HK-2 (cell line): ENCODE results near the gene TTC24.
"Not testable (repeated sequence)": the region's sequence is repeated elsewhere in the genome, so short reads cannot be mapped to it uniquely, and the experiment has no call there.

Source experiments
- DNase-seq: peaks from one replicate; pipeline ENCODE4 v3.0.0-alpha.2; 2018; ENCODE audit not compliant: unreplicated experiment

Gene TTC24

GRCh38 chr1:156586892-156587477 is 7.5 kb downstream of the TTC24 start:
- DNase-seq, result no peak

GRCh38 chr1:156587927-156588326 is 8.4 kb downstream of the TTC24 start:
- not testable (repeated sequence) for DNase-seq

DNA sequence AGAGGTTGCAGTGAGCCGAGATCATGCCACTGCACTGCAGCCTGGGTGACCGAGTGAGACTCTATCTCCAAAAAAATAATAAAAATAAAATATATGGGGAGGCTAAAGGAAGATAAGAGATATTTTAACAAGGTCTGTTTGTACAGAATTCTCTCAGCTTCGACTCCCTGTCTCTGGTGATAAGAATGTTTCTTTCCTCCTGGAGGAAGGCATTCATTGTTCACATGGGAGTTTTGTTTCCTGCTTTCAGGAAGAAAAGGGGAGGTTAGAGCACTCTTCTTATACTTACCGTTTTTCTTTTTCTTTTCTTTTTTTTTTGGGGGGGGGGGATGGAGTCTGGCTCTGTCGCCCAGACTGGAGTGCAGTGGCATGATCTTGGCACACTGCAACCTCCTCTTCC is 10.0 kb downstream of the TTC24 start:
- DNase-seq, result no peak

DNA sequence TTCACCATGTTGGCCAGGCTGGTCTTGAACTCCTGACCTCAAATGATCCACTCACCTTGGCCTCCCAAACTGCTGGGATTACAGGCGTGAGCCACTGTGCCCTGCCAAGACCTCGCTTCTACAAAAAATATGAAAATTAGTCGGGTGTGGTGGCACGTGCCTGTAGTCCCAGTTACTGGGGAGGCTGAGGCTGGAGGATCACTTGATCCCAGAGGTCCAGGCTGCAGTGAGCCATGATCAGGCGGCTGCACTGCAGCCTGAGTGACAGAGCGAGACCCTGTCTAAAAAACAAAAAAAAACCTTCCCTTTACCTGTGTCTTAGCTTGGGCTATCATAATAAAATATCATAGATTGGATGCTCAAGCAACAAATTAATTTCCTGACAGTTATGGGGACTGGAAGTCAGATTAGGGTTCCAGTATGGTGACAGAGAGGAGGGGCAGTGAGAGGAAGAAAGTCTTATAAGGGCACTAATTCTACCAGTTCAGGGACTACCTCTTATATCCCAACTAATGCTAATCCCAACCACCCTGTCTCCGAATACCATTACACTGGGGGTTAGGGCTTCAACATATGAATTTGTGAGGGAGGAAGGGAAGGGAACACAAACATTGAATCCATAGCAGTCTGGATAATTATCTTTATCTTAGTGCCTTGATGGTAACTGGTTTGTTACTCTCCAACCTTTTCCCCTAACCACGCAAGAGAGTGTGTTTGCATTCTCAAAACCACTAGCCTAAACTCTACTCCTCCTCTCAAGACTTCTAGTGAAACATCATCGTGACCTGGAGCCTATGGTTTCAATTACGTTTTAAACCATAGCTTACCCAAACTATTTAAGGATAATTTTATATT is 11.0 kb downstream of the TTC24 start:
- no peak for DNase-seq

DNA sequence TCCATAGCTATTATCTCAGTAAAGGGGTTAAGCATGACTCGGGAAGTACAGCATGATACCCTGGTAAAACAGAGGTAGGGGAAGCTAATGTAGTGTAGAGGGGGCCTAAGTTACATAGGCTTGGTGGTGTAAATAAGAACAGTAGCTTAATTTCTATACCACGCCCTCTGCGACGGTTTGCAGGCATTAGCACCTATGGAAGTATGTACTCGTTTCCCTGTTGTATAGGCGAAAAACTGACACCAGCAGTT is 11.6 kb downstream of the TTC24 start:
- no peak for DNase-seq

DNA sequence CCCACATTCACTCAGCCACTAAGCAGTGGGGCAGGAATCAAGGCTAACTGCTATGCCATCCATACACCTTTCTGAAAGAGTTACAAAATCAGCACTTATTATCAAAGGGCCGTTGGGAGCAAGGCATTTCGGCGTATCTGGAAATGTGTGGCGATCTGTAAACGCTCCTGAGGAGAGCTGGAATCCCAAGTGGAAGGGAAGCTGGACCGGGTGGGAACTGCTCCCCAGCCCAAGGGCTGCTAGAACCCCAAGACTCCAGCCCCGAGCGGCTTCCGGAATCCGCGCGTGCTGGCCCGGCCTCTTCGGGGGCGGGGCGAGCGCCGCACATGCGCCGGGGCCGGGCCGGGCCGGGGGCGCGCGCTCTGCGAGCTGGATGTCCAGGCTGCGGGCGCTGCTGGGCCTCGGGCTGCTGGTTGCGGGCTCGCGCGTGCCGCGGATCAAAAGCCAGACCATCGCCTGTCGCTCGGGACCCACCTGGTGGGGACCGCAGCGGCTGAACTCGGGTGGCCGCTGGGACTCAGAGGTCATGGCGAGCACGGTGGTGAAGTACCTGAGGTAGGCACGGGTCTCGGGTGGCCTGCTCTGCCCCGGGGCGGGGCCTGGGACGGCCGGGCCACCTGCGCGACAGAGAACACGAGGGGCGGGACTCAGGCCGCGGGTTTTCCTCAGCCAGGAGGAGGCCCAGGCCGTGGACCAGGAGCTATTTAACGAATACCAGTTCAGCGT is 12.1 kb downstream of the TTC24 start, which contains the start of gene NAXE:
TSS of gene NAXE (plus strand) at position 345 of the 726 bp plus-strand sequence. CDS start at position 374, 29 bp downstream.
- DNase-seq, result peak; percentile 78

DNA sequence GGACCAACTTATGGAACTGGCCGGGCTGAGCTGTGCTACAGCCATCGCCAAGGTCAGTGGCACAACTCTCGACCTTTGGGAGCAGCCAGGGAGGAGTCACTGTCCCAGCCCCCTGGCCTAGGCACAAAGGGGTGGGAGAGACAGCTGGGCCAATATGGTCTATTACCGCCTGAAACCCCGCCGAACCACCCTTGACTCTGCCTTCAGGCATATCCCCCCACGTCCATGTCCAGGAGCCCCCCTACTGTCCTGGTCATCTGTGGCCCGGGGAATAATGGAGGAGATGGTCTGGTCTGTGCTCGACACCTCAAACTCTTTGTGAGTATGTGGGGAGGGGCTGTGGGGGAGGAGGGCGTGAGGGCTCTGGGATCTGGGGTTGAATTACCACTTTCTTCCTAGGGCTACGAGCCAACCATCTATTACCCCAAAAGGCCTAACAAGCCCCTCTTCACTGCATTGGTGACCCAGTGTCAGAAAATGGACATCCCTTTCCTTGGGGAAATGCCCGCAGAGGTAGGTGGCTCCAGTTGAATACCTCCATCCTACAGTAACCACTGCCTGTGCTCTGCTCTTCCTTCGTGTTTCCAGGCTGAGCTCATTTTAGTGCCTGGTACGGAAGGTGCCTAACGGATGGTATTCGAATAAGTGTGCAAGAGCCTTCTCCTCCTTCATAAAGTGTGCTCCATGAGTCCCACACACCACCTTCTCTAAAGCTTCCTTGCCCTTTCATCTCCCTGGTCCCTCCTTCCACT is 12.8 kb downstream of the TTC24 start:
- DNase-seq, result no peak

DNA sequence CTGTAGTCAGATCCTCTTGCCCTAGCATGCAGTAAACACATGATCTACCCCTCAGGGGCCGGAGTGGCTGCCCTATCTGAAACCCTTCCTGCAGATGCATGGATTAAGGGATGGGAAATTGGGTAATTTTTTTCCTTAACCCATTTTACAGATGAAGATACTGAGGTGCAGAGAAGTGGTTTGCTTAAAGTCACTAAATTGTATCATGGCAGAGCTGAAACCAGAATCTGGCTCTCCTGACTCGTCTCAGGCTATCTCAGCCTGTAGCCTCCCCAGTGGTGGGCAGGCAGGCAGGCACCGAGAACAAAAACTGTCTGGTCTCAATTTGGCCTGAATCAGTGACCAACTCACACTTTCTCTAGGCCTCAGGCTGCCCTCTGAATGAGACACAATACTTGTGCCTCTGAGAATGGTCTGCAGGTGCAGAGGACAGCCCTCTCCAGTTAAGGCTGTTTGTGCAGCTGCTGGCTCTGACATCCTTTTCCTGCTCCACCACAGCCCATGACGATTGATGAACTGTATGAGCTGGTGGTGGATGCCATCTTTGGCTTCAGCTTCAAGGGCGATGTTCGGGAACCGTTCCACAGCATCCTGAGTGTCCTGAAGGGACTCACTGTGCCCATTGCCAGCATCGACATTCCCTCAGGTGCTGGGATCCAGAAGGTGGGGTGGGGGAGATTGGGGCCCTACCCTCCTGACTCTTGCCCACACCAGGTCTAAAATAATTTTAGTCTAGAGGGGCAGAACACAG is 13.6 kb downstream of the TTC24 start:
- no peak for DNase-seq

DNA sequence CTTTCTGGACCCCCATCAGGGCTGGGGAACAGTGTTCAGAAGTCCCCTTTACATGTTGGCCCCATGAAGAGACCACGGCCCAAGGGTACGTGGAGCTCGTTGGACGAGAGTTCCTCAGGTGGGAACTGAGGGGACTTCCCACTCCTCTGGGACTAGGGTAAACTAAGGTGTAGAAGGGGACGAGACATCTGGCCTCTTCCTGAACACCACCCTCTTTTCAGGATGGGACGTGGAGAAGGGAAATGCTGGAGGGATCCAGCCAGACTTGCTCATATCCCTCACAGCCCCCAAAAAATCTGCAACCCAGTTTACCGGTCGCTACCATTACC is 14.1 kb downstream of the TTC24 start:
- DNase-seq, result no peak

DNA sequence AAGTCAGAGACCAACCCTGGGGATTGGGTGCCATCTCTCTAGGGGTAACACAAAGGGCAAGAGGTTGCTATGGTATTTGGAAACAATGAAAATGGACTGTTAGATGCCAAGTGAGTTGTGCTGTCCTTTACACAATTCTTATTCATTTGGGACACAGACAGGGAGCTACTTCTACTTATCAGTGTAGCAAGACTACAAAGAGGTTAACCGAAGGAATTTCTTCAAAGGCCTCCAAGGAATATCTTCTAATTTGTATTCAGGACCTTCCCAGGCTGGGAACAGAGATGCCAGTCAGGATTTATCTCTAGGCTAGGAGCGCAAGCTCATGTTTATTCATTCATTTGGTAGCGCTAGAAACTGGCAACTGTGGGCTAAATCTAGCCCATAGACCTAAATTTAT is 14.7 kb downstream of the TTC24 start:
- no peak for DNase-seq

- DNase-seq, result no peak
Observed at GRCh38 chr1:156595016-156595415, 15.5 kb downstream of the TTC24 start.

DNA sequence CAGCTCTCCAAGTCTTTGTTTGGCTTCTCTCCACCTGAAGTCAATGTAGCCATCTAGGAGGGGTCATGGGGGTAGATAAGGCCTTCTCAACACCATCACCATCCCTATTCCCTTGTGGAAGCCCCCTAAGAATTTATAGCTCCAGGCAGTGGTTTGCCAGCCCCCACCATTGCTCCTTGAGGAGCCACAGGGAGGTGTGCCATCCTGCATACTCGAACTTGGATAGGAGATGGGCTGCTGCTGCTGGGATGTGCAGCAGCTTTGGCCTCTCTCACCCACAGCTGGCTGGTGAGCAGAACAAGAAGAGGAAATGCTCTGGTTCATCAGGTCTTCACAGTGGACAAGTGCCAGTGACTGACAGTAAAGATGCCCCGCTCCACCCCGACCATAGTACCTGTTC is 16.9 kb downstream of the TTC24 start:
- DNase-seq, result no peak

- no peak for DNase-seq
Observed at GRCh38 chr1:156598125-156598524, 18.6 kb downstream of the TTC24 start.

DNA sequence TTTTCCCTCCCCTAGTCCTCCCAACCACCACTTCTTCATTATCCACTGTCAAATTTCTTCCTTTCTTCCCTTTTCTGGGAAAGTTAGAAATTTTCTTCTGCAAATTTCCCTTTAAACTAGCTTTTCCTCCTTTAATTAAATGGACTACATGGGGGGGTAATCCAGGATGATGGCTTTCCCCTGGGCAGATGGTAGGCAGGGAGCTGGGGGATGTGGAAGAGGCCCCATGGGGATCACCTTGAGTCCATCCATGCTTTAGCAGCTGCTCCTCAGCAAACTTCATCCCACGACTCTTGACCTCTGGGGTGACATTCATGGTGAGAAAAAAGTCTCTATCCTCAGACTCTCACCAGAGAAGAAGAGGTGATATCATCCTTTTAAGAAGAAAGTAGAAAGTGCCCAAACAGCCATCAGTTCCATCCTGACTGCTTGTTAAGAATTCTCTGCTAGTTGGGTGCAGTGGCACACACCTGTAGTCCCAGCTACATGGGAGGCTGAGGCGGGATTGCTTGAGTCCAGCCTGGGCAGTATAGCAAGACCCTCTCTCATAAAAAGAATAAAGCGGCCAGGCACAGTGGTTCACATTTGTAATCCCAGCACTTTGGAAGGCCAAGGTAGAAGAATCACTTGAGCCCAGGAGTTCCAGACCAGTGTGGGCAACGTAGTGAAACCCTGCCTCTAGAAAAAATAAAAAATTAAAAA is 19.4 kb downstream of the TTC24 start:
- DNase-seq, result no peak

DNA sequence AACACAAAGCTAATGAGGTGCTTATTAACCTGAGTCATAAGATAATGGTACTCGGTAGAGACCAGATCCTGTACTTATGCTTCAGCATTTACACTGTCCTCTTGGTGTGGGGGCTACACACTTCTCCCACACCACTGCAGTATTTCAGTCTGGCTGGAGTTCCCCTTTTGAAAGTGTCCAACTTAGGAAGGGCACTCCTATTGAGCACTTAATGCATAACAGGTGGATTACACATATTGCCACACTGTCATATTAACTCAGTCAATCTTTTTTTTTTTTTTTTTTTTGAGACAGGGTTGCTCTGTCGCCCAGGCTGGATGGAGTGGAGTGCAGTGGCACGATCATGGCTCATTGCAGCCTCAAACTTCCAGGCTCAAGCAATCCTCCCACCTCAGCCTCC is 20.3 kb downstream of the TTC24 start:
- DNase-seq, result no peak

DNA sequence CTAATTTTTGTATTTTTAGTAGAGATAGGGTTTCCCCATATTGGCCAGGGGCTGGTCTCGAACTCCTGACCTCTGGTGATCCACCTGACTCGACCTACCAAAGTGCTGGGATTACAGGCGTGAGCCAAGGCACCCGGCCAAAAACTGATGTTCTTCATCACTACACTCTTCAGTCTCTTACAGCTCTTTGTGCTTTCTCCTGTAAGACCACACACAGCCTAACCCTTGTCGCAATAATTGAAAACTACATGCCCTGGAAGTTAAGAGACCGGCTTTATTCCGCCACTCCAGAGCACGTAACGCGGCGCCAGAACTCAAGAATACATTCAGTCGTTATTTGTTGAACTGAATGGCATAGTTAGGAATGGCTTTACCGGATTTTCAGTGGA is 21.2 kb downstream of the TTC24 start:
- DNase-seq, result no peak

DNA sequence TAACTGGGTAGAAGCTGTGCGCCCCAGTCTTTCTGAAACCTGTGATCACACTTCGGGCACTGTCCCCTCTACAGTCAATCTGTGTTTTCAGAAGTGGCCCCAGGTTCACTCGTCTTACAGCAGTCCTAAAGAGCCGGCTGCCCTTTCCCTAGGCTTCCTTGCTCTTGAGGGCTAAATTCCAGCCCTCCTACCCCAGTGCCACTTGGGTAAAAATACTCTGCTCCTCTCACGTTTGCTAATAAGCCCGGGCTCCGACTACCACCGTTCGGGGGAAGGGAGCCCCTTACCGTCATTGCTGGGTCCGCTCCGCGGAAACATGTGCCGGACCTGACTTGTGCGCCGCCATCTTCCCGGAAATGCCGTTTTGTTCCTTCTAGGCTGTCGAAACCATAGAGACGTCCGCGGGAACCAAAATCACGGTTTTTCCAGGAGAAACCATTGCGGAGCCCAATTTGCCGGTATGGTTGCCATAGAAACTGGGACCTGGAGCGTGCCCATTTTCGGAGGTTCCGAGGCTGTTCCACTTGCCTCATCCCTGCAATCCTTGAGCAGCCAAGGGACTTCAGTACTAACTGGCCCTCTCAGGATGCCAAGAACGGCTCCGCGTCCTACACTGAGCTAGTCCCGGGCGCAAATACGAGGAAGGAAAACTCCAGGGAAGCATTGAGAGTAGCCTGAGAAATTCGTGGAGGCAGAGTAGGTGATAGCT is 21.8 kb downstream of the TTC24 start, which contains the start of gene GPATCH4:
TSS of gene GPATCH4 (minus strand) at position 358 of the 709 bp plus-strand sequence.
- DNase-seq, result peak; percentile 84

DNA sequence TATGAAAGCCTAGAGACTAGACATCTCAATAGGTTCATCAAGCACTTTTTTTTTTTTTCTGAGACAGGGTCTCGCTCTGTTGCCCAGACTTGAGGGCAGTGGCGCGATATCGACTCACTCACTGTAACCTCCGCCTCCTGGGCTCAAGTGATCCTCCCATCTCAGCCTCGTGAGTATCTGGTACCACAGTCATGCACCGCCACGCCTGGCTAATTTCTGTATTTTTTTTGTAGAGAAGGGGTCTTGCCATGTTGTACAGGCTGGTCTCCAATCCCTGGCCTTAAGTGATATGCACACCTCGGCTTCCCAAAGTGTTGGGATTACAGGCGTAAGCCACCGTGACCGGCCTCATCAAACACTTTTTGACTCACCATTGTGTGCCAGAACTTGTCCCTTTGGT is 22.4 kb downstream of the TTC24 start:
- DNase-seq, result no peak

- no peak for DNase-seq
Observed at GRCh38 chr1:156602557-156602993, 23.1 kb downstream of the TTC24 start.

DNA sequence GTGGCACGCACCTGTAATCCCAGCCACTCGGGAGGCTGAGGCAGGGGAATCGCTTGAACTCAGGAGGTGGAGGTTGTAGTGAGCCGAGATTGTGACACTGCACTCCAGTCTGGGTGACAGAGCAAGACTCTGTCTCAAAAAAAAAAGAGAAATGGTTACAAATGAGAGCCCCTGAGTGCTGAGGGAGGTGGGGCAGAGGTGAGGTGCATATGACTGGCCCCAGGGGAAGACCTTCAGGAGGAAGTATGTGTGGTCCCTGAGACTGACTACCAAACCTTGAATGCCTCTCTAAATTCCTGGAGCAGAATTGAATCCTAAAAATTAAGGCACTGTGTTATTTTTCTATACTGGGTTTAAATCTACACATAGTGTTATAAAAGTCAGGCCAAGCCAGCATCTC is 27.8 kb downstream of the TTC24 start:
- not testable (repeated sequence) for DNase-seq
